Ishikawa (cell line): ENCODE measurements around the gene ERN1.

ENCODE experiments used
- CEBPB ChIP-seq: IDR thresholded peaks from 2 replicates; pipeline ENCODE4 v1.6.1; 2012
- CREB1 ChIP-seq: IDR thresholded peaks from 2 replicates; pipeline ENCODE4 v1.6.1; 2012; ENCODE audit warnings: low read depth
- EGR1 ChIP-seq: IDR thresholded peaks from 2 replicates; pipeline ENCODE4 v1.6.1; 2012
- EP300 ChIP-seq: IDR thresholded peaks from 2 replicates; pipeline ENCODE4 v1.6.1; 2012; ENCODE audit warnings: borderline replicate concordance
- RAD21 ChIP-seq: IDR thresholded peaks from 2 replicates; pipeline ENCODE4 v1.6.1; 2012; ENCODE audit warnings: low read depth
- REST ChIP-seq: IDR thresholded peaks from 2 replicates; pipeline ENCODE4 v1.6.1; 2012; ENCODE audit warnings: low read depth, mild to moderate bottlenecking
- TAF1 ChIP-seq: IDR thresholded peaks from 2 replicates; pipeline ENCODE4 v1.6.1; 2012; ENCODE audit warnings: low read depth, mild to moderate bottlenecking
- TCF12 ChIP-seq: IDR thresholded peaks from 2 replicates; pipeline ENCODE4 v1.6.1; 2012; ENCODE audit warnings: low read depth
- USF1 ChIP-seq: IDR thresholded peaks from 2 replicates; pipeline ENCODE4 v1.6.1; 2012
- YY1 ChIP-seq: IDR thresholded peaks from 2 replicates; pipeline ENCODE4 v1.6.1; 2012; ENCODE audit warnings: low read depth
- ZBTB7A ChIP-seq: IDR thresholded peaks from 2 replicates; pipeline ENCODE4 v1.6.1; 2012; ENCODE audit warnings: low read depth
- TF ChIP-seq, protein P1 (sequence below): IDR thresholded peaks from 2 replicates; pipeline ENCODE4 v1.6.1; 2012

DNA sequence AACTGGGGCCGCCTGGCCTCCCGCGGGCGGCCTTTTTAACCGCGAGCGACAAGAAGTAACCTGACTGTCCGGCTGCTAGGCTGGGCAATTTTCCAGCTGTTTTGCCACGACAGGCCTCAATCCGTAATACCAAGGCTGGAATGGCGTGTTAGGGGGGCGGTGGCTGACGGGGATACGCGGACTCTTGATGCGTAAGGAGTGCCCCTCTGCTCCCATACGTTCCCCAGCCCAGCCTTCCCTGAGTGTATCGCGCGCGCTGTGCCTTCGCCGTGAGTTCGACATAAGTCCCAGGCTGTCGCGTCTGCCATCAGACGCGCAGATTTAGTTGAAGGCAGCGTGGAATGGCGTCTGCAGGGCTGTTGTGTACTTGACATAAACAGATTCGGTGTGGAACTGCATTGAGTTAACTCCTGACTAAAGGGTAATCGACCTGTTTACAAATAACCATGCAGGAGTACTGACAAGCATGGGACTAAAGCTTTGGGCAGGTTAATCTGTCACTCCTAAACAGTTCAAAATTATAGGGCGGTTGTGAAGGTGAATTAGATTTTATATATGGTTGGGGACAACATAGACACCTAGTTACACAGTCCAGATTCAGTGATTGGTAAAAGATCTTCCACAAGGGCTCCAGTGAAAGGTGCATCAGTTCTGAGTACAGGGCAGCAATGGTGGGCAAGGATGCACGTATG lies 16.6 kb upstream of the ERN1 start:
- TF ChIP-seq EP300 (no peak), TAF1 (no peak), CEBPB (no peak), REST (no peak), EGR1 (no peak), CREB1 (no peak), YY1 (no peak; the same call in 1 of the 2 replicates), ZBTB7A (no peak), TCF12 (no peak), RAD21 (no peak), USF1 (no peak)
- TF ChIP-seq, protein P1, sequence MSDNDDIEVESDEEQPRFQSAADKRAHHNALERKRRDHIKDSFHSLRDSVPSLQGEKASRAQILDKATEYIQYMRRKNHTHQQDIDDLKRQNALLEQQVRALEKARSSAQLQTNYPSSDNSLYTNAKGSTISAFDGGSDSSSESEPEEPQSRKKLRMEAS, result no peak
